Activated CD4-positive, alpha-beta T cell treated with anti-CD3 and anti-CD28 coated beads, Interleukin-2, amount 50 U/mL, for 16 hours (primary cell): ENCODE results near the gene CGN.
A peak's percentile ranks its signal among the peaks of the same experiment; 100 is the strongest.
"Not testable (repeated sequence)": the region's sequence is repeated elsewhere in the genome, so short reads cannot be mapped to it uniquely, and the experiment has no call there.

Source experiments
- DNase-seq: peaks from one replicate; pipeline ENCODE4 v3.0.0-alpha.2; 2020

CGN gene

GRCh38 chr1:151502859-151503780 lies 8.1 kb upstream of the CGN start:
- DNase-seq: no peak

GRCh38 chr1:151504252-151504651 lies 6.9 kb upstream of the CGN start:
- DNase-seq: no peak

GRCh38 chr1:151504759-151505158 lies 6.4 kb upstream of the CGN start:
- no peak for DNase-seq

- DNase-seq: no peak
Observed at GRCh38 chr1:151508833-151509232, 2.4 kb upstream of the CGN start.

GRCh38 chr1:151509350-151510019 lies 1.7 kb upstream of the CGN start:
- DNase-seq: no peak

GRCh38 chr1:151510020-151510405 lies 1.2 kb upstream of the CGN start:
- DNase-seq: no peak

GRCh38 chr1:151510614-151510956 lies 602 bp upstream of the CGN start:
- DNase-seq: no peak

GRCh38 chr1:151511636-151512215 lies 539 bp downstream of the CGN start:
- peak; percentile 19 for DNase-seq

DNA sequence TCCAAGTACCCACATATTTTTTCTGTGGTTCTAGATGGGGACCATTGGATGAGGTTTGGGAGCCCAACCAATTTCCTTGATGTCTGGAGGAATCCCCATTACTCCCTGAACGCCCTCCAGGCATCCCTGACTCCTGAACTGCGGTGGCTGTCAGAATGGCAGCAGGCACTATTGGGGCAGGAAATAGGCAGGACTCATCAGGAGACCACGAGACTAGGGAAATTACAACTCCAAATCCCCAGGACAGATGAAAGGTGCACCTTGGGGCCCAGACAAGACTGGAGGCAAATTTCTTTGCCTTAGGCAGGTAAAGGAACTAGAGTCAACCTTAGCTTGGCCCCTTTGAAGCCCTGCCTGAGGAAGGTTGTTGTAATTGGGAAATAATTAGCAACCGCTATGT lies 1.1 kb downstream of the CGN start:
- no peak for DNase-seq

DNA sequence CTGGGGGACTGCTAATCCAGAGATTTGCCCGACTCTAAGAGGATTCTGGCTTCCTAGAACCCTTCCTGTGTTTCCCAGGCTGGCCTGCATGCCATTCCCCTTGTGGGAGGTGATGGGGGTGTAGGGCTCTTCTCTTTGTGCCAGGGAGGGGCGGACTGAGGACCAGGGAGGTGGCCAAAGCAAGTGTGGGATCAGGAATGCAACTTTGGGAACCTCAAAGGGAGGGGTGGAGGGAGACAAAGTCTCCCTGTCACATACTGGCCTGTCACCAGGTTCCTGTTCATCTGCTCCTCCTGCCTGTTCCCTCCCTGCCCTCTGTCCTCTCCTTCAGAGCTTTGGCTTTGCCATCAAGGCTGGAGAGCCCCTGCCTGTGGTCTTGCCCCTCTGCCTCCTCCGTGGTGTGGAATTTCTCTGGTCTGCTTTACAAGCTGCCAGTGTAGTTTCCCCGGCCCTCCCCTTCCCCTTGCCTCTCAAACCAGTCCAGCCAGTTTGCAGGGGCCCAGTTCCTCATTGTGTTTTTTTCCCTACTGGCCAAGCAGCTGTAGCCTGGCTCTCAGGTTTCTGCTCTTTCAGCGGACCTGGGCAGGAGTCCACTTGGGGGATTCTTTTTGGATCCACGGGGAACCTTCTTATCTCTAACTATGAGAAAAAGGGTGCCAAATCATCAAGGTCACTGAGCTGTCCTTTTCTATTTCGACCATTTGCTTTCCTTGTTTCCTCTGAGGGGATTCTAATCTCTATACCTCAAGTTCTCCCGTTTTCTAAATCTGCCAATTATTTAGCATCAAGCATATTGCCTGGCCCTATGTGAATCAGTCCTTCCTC lies 1.8 kb downstream of the CGN start:
- DNase-seq: no peak

DNA sequence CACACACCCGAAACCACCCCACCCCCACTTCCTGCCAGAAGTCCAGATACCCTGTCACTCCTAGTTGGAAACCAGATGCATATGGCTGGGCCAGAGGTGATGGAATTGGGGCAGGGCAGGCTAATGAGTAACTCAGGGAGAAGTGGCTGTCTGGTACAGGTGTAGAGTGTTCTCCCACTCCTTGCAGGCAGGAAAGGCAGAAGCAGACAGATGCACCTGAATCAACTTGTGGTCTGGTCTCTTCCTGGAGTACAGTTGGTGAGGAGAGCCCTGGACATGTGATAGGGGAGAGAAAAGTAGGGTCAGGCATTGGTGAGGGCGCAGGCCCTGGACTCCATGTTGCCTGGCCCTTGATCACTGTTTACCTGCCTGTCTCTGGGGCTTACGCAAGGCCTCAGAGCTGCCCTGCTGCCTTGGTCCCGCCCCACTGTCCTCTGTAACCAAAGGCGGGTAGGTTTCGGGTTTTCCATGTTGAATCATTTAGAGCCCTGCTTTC lies 2.5 kb downstream of the CGN start:
- DNase-seq: no peak

DNA sequence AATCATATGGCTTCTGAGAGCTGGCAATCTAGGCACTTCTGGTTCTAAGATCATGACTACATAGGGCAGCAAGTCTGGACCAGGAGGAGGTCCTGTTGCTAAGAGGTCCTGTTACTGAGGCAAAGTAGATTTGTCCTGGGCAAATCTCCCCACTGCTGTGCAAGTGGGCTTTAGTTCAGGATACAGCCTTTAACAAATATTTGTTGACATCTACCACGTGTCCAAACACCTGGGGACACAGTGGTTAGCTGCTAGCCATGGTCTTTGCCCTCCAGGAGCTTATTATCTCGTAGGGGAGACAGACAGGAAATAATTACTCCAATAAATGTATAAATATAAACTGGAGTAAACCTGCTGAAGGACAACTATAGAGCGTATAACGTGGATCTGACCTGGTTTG lies 3.2 kb downstream of the CGN start:
- DNase-seq: no peak

- no peak for DNase-seq
Observed at GRCh38 chr1:151515265-151515664, 4.1 kb downstream of the CGN start.

DNA sequence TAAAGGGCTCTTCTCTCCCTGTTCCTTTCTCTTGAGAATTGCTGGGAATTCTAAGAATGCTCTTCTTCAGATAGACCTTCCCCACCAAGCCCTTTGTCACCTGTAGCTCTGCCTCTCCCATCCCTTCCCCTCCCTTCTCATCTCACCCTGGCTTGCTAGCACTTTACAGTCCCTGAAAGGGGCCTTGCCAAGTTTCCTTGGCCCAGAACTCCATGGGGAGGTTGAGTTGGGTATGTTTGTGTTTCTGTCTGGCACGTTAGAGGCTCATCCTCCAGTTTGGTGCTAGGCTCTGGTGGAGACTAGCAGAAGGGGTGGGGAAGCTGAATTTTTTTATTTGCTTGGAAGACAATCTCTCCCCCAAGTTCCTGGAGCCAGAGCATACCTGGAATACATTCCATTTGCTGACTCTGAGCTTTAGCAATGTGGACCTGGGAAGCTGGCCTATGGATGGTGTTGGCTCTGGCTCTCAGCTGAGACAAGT lies 4.9 kb downstream of the CGN start:
- no peak for DNase-seq

GRCh38 chr1:151518431-151518830 lies 7.2 kb downstream of the CGN start:
- DNase-seq: no peak

DNA sequence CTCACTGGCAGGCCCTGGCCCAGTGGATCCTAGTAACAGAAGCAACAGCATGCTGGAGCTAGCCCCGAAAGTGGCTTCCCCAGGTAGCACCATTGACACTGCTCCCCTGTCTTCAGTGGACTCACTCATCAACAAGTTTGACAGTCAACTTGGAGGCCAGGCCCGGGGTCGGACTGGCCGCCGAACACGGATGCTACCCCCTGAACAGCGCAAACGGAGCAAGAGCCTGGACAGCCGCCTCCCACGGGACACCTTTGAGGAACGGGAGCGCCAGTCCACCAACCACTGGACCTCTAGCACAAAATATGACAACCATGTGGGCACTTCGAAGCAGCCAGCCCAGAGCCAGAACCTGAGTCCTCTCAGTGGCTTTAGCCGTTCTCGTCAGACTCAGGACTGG lies 7.7 kb downstream of the CGN start:
- DNase-seq: no peak

- DNase-seq: no peak
Observed at GRCh38 chr1:151519667-151520066, 8.5 kb downstream of the CGN start.

- DNase-seq: no peak
Observed at GRCh38 chr1:151520359-151520758, 9.2 kb downstream of the CGN start.

DNA sequence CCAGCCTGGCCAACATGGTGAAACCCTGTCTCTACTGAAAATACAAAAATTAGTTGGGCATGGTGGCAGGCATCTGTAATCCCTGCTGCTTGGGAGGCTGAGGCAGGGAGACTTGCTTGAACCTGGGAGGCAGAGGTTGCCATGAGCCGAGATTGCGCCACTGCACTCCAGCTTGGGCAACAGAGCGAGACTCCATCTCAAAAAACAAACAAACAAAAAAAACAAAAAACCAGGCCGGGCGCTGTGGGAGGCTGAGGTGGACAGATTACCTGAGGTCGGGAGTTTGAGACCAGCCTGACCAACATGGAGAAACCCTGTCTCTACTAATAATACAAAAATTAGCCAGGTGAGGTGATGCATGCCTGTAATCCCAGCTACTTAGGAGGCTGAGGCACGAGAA lies 11.2 kb downstream of the CGN start:
- not testable (repeated sequence) for DNase-seq

GRCh38 chr1:151523326-151523725 lies 12.1 kb downstream of the CGN start:
- DNase-seq: no peak

DNA sequence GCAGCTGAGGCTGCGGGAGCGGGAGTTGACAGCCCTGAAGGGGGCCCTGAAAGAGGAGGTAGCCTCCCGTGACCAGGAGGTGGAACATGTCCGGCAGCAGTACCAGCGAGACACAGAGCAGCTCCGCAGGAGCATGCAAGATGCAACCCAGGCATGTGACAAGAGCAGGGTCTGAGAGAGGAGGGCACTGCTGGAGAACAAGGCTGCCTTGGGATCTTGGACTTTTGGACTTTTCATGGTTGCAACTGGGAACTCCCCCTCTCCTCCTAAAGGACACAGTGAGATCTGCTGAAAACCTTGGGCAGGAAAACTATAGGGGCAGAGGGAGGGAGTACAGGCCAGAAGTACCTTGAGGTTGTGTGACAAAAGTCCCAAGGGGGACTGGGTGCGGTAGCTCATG lies 13.5 kb downstream of the CGN start:
- no peak for DNase-seq

- no peak for DNase-seq
Observed at GRCh38 chr1:151526735-151527525, 15.7 kb downstream of the CGN start.
